ENCODE data around the gene TUBA8.

- TF ChIP-seq CTCF (IDR thresholded peaks at IDR 0.05; ENCODE audit: extremely low read depth in 1 of 2, insufficient read depth in 1 of 2, low read depth in 1 of 2, low read length in 2 of 2) (no peak), POLR2A (IDR thresholded peaks at IDR 0.05; ENCODE audit: low read depth, low read length) (no peak), JUN (IDR thresholded peaks at IDR 0.05; ENCODE audit: borderline replicate concordance, insufficient read depth, insufficient read length, low read depth) (no peak), EZH2 (IDR thresholded peaks at IDR 0.05; ENCODE audit: borderline replicate concordance, low read depth, low read length, severe bottlenecking) (no peak), POLR2AphosphoS5 (IDR thresholded peaks at IDR 0.05; ENCODE audit: insufficient read depth, low read depth, low read length) (no peak), GATA2 (IDR thresholded peaks at IDR 0.05; ENCODE audit: insufficient read depth, insufficient read length, low read depth, low read length) (no peak), MAX (IDR thresholded peaks at IDR 0.05; ENCODE audit: insufficient read depth, insufficient read length) (no peak)
Observed at GRCh38 chr22:18119409-18120110, 9.0 kb downstream of the TUBA8 start.
